Ovary (tissue), 9 donors: Measurements from ENCODE around the gene SOAT1. TPM values are rescaled to one million over a fixed set of nuclear protein-coding genes. Genes with fewer than 3 reads are reported as not detected.

Experiments
- DNase-seq, 5 donors: peaks; one replicate each; pipeline ENCODE4 v3.0.0-alpha.2; 2019 to 2020
- H3K27ac ChIP-seq, 2 donors: fragments of 200-600 bp; one replicate each; pipeline versions ENCODE4 v1.5.1 to v1.8.0; 2019 to 2022
- H3K27me3 ChIP-seq: fragments of 200-600 bp; one replicate; pipeline ENCODE4 v1.8.0; 2022
- H3K36me3 ChIP-seq: fragments of 200-600 bp; sonication (generic); one replicate; pipeline ENCODE4 v1.5.1; 2019
- H3K4me1 ChIP-seq: one replicate; pipeline ENCODE4 v1.8.1; 2013; ENCODE audit warnings: mild to moderate bottlenecking, moderate library complexity; ENCODE audit not compliant: insufficient read depth
- H3K4me3 ChIP-seq: fragments of 200-600 bp; sonication (generic); one replicate; pipeline ENCODE4 v1.5.1; 2017
- H3K9me3 ChIP-seq, 2 donors: fragments of 200-600 bp in 1 of 2; sonication (generic) in 1 of 2; one replicate each; pipeline versions ENCODE4 v1.5.1 to v1.8.1; 2013 to 2019; ENCODE audit warnings: mild to moderate bottlenecking in 1 of 2, moderate library complexity in 1 of 2
- EP300 ChIP-seq: sonication (generic); formaldehyde crosslinking; IDR thresholded peaks from one replicate; pipeline ENCODE4 v1.6.1; 2017; ENCODE audit warnings: antibody characterized with exemption
- POLR2A ChIP-seq: fragments of 450-650 bp; IDR thresholded peaks from one replicate; pipeline ENCODE4 v1.6.1; 2017; ENCODE audit warnings: antibody characterized with exemption, mild to moderate bottlenecking, moderate library complexity
- WGBS, 3 donors: extraction: QIAGEN DNeasy Blood & Tissue Kit in 1 of 3; methylation state at CpG; one replicate each; pipeline versions ENCODE4 v1.1.5 to v1.1.7; 2013 to 2017; 5-methylcytosine and 5-hydroxymethylcytosine counted together
- intact Hi-C, 4 donors: fragments of 100-400 bp; cut with DNase I; formaldehyde crosslinking; loops; one replicate each; pipeline versions ENCODE4 v1.11.0 to v1.15.1; 2022 to 2023
- polyA plus RNA-seq, 2 donors: library from polyadenylated mRNA; stranded (reverse); fragments of 200-250 nt in 1 of 2; fragments of 350-450 nt in 1 of 2; fragmentation: Illumina TruSeq in 1 of 2; extraction: RNeasy Lipid Tissue Mini Kit (QIAGEN cat#74804) in 1 of 2; gene quantifications; one replicate each; pipeline ENCODE4 v1.2.3, GENCODE V29; 2013 to 2014
- total RNA-seq, 7 donors: library from RNA; depleted of rRNA in 2 of 7; stranded (reverse); fragments of >200 nt in 2 of 7; fragmentation: NEBNext Ultra II Directional in 3 of 7; extraction: Animal tissue kit (Norgen Biotek cat#: 25700) in 3 of 7; gene quantifications; one replicate each; pipeline versions ENCODE4 v1.1.0 to v1.2.4, GENCODE V29; 2016 to 2023
- TF ChIP-seq, protein P1 (sequence below), 3 donors: fragments of 450-650 bp in 2 of 3; fragments of 200-600 bp in 1 of 3; IDR thresholded peaks; one replicate each; pipeline versions ENCODE4 v1.5.1 to v1.8.0; 2016 to 2022; ENCODE audit warnings: antibody characterized with exemption in 3 of 3, mild to moderate bottlenecking in 1 of 3
- donor health status: DM: no; HTN: no; CAD: no; lungs with moderate emphysema.
- donor health status: DM: no; HTN: no; CAD: no.
- donor health status: Bipolar disorder and iron deficiency.
- donor health status: DM: yes; HTN: yes; CAD: no.
- donor health status: DM: no; HTN: no; CAD: no.
- donor health status: DM: yes; HTN: yes; CAD: no.

Gene SOAT1
- total and polyA plus RNA-seq, 9 donors, result 6.8 to 55.3 (median 35.8) TPM

DNA sequence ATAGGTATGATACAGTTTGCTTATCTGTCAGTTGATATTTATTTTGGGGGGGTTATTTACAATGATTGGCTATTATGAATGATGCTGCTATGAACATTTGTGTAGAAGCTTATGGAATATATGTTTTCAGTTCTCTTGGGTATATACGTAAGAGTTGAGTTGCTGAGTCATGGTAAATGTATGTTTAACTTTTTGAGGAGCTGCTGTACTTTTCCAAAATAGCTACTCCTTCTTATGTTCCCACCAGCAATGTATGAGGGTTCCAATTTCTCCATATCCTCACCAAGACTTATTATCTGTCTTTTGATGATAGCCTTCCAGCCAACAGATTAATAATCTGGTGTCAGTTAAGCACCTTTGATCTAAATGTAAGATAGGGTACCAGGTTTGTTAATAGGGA, 11.9 kb downstream of the SOAT1 start:
- WGBS, 3 donors, result 93 to 98% (median 94%) methylated on average over 1 of the region's 1 CpG
- H3K27ac ChIP-seq, result no peak overlapping the region
- TF ChIP-seq, protein P1, sequence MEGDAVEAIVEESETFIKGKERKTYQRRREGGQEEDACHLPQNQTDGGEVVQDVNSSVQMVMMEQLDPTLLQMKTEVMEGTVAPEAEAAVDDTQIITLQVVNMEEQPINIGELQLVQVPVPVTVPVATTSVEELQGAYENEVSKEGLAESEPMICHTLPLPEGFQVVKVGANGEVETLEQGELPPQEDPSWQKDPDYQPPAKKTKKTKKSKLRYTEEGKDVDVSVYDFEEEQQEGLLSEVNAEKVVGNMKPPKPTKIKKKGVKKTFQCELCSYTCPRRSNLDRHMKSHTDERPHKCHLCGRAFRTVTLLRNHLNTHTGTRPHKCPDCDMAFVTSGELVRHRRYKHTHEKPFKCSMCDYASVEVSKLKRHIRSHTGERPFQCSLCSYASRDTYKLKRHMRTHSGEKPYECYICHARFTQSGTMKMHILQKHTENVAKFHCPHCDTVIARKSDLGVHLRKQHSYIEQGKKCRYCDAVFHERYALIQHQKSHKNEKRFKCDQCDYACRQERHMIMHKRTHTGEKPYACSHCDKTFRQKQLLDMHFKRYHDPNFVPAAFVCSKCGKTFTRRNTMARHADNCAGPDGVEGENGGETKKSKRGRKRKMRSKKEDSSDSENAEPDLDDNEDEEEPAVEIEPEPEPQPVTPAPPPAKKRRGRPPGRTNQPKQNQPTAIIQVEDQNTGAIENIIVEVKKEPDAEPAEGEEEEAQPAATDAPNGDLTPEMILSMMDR (IDR thresholded peaks at IDR 0.05), result no peak

DNA sequence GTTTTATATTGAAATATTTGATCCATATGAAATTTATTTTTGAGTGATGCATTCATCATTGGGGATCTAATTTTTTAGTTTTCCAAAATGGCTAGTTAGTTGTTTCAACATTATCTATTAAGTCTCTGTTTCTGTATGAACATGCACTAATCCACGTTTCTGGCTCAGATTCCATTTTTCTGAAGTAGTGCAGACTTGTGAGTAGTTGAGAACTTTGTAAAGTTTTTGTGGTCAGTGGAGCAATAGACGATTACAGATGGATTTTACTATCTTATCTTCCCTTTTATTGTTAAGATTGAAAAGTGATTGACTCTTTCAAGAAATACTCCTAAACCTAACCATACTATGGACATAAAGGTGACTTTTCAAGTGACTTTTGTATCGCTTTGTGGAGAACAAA, 16.7 kb downstream of the SOAT1 start:
- WGBS, 3 donors, result 64 to 87% (median 83%) methylated on average over 3 of the region's 3 CpGs
- intact Hi-C loops, result loop anchor here in 1 of 4 donors (10.0 kb wide), 1 partner anchor 1055 kb away; no protein-coding TSS in a partner anchor
- Histone ChIP-seq H3K36me3 (no peaks in the 10 kb centered on the region), H3K27ac (no peak overlapping the region), H3K4me3 (no peak overlapping the region), H3K27me3 (no peaks in the 10 kb centered on the region), H3K9me3 (no peaks in the 10 kb centered on the region), H3K4me1 (peaks cover 5% of the 10 kb centered on the region)
- TF ChIP-seq, protein P1 (IDR thresholded peaks at IDR 0.05), result no peak
- no peak for TF ChIP-seq POLR2A
- no peak for TF ChIP-seq EP300
- no peak for DNase-seq

More for the DNA sequence above, 11.9 kb downstream of the SOAT1 start:
- Histone ChIP-seq H3K36me3 (no peaks in the 10 kb centered on the region), H3K27me3 (no peaks in the 10 kb centered on the region), H3K4me1 (no peaks in the 10 kb centered on the region), H3K9me3 (no peaks in the 10 kb centered on the region), H3K4me3 (no peak overlapping the region)
- DNase-seq, result no peak
- intact Hi-C loops, result no loop called here

DNA sequence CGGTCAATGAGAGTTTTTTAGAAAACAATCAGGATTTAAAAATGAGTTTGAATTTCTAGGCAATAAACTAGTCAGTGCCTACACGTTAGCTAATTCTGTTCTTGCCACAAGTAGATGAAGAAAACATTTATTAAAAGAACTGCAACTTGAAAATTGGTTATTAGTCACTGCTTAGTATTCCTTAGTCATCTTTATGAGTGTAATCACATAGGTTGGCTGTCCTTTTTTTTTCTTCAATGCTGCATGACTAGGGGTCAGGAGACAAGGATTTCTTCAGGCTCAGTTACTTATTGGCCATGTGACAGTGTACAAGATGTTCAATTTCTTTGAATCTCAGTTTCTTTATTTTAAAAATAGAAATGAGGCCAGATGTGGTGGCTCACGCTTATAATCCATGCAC, 17.1 kb downstream of the SOAT1 start:
- H3K4me3 ChIP-seq, result no peak overlapping the region
- intact Hi-C loops, result loop anchor here in 1 of 4 donors (10.0 kb wide), 1 partner anchor 1054 kb away; no protein-coding TSS in a partner anchor
- WGBS, 3 donors, result 76 to 89% (median 86%) methylated on average over 3 of the region's 3 CpGs
- no peak overlapping the region for H3K27ac ChIP-seq
- H3K36me3 ChIP-seq, result no peaks in the 10 kb centered on the region
- no peaks in the 10 kb centered on the region for H3K9me3 ChIP-seq
- no peaks in the 10 kb centered on the region for H3K27me3 ChIP-seq
- H3K4me1 ChIP-seq, result peaks cover 5% of the 10 kb centered on the region
- DNase-seq, result no peak
- TF ChIP-seq, protein P1 (IDR thresholded peaks at IDR 0.05), result no peak
- TF ChIP-seq POLR2A, result no peak
- no peak for TF ChIP-seq EP300

DNA sequence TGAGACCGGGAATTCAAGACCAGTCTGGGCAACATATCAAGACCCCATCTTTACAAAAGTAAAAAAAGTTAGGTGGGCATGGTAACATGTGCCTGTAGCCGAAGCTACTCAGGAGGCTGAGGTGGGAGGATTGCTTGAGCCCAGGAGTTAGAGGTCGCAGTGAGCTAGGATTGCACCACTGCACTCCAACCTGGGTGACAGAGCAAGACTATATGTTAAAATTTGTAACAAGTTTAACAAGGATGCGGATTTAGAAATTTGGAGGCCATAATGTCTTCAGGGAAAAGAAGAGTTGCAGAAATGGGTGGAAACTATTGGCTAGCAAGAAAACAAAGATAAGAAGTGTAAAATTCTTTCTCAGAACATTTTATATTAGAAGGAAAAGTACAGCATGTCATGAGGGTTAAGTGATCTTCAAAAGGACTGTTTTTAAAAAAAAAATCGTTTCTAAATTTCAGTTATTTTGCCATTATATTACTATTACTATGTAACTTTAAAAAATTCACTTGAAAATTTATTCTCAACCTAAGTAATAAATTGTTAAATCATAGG, 17.6 kb downstream of the SOAT1 start:
- intact Hi-C loops, result loop anchor here in 1 of 4 donors (10.0 kb wide), 1 partner anchor 1054 kb away; no protein-coding TSS in a partner anchor
- TF ChIP-seq EP300 (no peak), POLR2A (no peak)
- TF ChIP-seq, protein P1 (IDR thresholded peaks at IDR 0.05), result no peak
- Histone ChIP-seq H3K4me1 (peaks cover 5% of the 10 kb centered on the region), H3K4me3 (no peak overlapping the region), H3K27me3 (no peaks in the 10 kb centered on the region), H3K9me3 (no peaks in the 10 kb centered on the region), H3K27ac (no peak overlapping the region), H3K36me3 (no peaks in the 10 kb centered on the region)
- no peak for DNase-seq
- 64 to 80% (median 78%) methylated on average over 5 of the region's 5 CpGs for WGBS, 3 donors
